Mesothelial cell of epicardium (in vitro differentiated cells): ENCODE measurements around the gene CHST15. TPM values are rescaled to one million over a fixed set of nuclear protein-coding genes. Genes with fewer than 3 reads are reported as not detected.

Source experiments
- DNase-seq, 2 experiments: peaks; one replicate each; pipeline ENCODE4 v3.0.0; 2021; ENCODE audit warnings: low spot score in 2 of 2; ENCODE audit not compliant: unreplicated experiment in 2 of 2
- H3K27ac Mint-ChIP-seq: 2 replicates; pipeline ENCODE4 v1.8.0; 2021; ENCODE audit warnings: mixed read lengths
- H3K27me3 Mint-ChIP-seq: 2 replicates; pipeline ENCODE4 v1.8.0; 2021; ENCODE audit warnings: low read depth, mixed read lengths
- H3K36me3 Mint-ChIP-seq: 2 replicates; pipeline ENCODE4 v1.8.0; 2021; ENCODE audit warnings: mixed read lengths
- H3K4me1 Mint-ChIP-seq: 2 replicates; pipeline ENCODE4 v1.8.0; 2021; ENCODE audit warnings: mixed read lengths
- H3K4me3 Mint-ChIP-seq: 2 replicates; pipeline ENCODE4 v1.8.0; 2021; ENCODE audit warnings: mild to moderate bottlenecking, moderate library complexity, mixed read lengths
- H3K9me3 Mint-ChIP-seq: 2 replicates; pipeline ENCODE4 v1.8.0; 2021; ENCODE audit warnings: mixed read lengths
- total RNA-seq: library from RNA; stranded (reverse); gene quantifications from 3 replicates; pipeline ENCODE4 v1.2.1, GENCODE V29; 2021
- TF ChIP-seq, protein P1 (sequence below): fragments of 200-600 bp; sonication (generic); IDR thresholded peaks from one replicate; pipeline ENCODE4 v1.5.0; 2021; ENCODE audit warnings: antibody characterized with exemption; ENCODE audit not compliant: unreplicated experiment

Gene CHST15
- total RNA-seq, 1 donor from 2014 or later: 39.4 TPM

GRCh38 chr10:124042656-124043309 lies 50.6 kb downstream of the CHST15 start:
- no peaks in the 10 kb centered on the region for H3K27me3 Mint-ChIP-seq
- TF ChIP-seq, protein P1, sequence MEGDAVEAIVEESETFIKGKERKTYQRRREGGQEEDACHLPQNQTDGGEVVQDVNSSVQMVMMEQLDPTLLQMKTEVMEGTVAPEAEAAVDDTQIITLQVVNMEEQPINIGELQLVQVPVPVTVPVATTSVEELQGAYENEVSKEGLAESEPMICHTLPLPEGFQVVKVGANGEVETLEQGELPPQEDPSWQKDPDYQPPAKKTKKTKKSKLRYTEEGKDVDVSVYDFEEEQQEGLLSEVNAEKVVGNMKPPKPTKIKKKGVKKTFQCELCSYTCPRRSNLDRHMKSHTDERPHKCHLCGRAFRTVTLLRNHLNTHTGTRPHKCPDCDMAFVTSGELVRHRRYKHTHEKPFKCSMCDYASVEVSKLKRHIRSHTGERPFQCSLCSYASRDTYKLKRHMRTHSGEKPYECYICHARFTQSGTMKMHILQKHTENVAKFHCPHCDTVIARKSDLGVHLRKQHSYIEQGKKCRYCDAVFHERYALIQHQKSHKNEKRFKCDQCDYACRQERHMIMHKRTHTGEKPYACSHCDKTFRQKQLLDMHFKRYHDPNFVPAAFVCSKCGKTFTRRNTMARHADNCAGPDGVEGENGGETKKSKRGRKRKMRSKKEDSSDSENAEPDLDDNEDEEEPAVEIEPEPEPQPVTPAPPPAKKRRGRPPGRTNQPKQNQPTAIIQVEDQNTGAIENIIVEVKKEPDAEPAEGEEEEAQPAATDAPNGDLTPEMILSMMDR: no peak
- H3K9me3 Mint-ChIP-seq: no peaks in the 10 kb centered on the region
- no peak overlapping the region for H3K4me3 Mint-ChIP-seq
- H3K36me3 Mint-ChIP-seq: peaks cover 39% of the 10 kb centered on the region
- H3K4me1 Mint-ChIP-seq: peaks cover 16% of the 10 kb centered on the region
- DNase-seq: no peak
- H3K27ac Mint-ChIP-seq: peak overlapping the region; percentile 67

GRCh38 chr10:124041675-124042445 lies 51.5 kb downstream of the CHST15 start:
- no peak for DNase-seq
- Mint-ChIP-seq H3K4me3 (no peak overlapping the region), H3K27me3 (no peaks in the 10 kb centered on the region), H3K27ac (no peak overlapping the region), H3K9me3 (no peaks in the 10 kb centered on the region), H3K4me1 (peaks cover 16% of the 10 kb centered on the region), H3K36me3 (peaks cover 43% of the 10 kb centered on the region)
- TF ChIP-seq, protein P1: no peak

- no peak overlapping the region for H3K4me3 Mint-ChIP-seq
- H3K36me3 Mint-ChIP-seq: peaks cover 41% of the 10 kb centered on the region
- no peaks in the 10 kb centered on the region for H3K9me3 Mint-ChIP-seq
- H3K4me1 Mint-ChIP-seq: peaks cover 21% of the 10 kb centered on the region
- TF ChIP-seq, protein P1: no peak
- no peak for DNase-seq
- no peak overlapping the region for H3K27ac Mint-ChIP-seq
- no peaks in the 10 kb centered on the region for H3K27me3 Mint-ChIP-seq
Observed at GRCh38 chr10:124040451-124041188, 52.8 kb downstream of the CHST15 start.

- no peaks in the 10 kb centered on the region for H3K27me3 Mint-ChIP-seq
- H3K4me3 Mint-ChIP-seq: no peak overlapping the region
- TF ChIP-seq, protein P1: no peak
- no peak overlapping the region for H3K27ac Mint-ChIP-seq
- DNase-seq: no peak
- H3K4me1 Mint-ChIP-seq: peaks cover 18% of the 10 kb centered on the region
- H3K36me3 Mint-ChIP-seq: peaks cover 33% of the 10 kb centered on the region
- no peaks in the 10 kb centered on the region for H3K9me3 Mint-ChIP-seq
Observed at GRCh38 chr10:124039483-124040013, 53.9 kb downstream of the CHST15 start.

DNA sequence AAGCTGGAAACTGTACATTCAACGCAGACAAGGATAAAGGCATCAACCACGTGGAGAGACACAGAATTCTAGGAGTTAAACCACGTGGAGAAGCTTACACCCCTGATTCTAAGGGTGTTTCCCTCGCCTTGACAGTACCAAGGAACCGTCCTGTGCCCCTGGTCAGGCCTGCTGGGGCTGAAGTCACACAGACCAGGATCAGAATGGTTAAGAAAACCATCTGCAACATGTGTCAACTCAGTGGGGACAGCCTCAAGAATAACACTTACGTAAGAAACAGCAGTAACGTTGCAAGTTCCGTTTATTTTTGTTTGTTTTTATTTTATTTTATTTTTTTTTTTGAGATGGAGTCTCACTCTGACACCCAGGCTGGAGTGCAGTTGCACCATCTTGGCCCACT lies 55.6 kb downstream of the CHST15 start:
- Mint-ChIP-seq H3K27me3 (no peaks in the 10 kb centered on the region), H3K27ac (no peak overlapping the region), H3K9me3 (no peaks in the 10 kb centered on the region), H3K36me3 (peaks cover 25% of the 10 kb centered on the region), H3K4me3 (no peak overlapping the region), H3K4me1 (peaks cover 9% of the 10 kb centered on the region)
- TF ChIP-seq, protein P1: no peak
- DNase-seq: no peak
